ENCODE measurements around the gene DEFB121.

GRCh38 chr20:31406115-31406514 lies at the start of gene DEFB121:
- TF ChIP-seq EZH2 (IDR thresholded peaks at IDR 0.05; ENCODE audit: low read depth, unreplicated experiment): no peak
- TF ChIP-seq, protein P1, sequence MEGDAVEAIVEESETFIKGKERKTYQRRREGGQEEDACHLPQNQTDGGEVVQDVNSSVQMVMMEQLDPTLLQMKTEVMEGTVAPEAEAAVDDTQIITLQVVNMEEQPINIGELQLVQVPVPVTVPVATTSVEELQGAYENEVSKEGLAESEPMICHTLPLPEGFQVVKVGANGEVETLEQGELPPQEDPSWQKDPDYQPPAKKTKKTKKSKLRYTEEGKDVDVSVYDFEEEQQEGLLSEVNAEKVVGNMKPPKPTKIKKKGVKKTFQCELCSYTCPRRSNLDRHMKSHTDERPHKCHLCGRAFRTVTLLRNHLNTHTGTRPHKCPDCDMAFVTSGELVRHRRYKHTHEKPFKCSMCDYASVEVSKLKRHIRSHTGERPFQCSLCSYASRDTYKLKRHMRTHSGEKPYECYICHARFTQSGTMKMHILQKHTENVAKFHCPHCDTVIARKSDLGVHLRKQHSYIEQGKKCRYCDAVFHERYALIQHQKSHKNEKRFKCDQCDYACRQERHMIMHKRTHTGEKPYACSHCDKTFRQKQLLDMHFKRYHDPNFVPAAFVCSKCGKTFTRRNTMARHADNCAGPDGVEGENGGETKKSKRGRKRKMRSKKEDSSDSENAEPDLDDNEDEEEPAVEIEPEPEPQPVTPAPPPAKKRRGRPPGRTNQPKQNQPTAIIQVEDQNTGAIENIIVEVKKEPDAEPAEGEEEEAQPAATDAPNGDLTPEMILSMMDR (conservative IDR thresholded peaks at IDR 0.05; ENCODE audit: low read depth in 2 of 2): no peak
- TF ChIP-seq POLR2AphosphoS5 (IDR thresholded peaks at IDR 0.05; ENCODE audit: low read depth): no peak
- TF ChIP-seq JUNB (IDR thresholded peaks at IDR 0.05; ENCODE audit: unreplicated experiment): no peak
- TF ChIP-seq, protein P2, sequence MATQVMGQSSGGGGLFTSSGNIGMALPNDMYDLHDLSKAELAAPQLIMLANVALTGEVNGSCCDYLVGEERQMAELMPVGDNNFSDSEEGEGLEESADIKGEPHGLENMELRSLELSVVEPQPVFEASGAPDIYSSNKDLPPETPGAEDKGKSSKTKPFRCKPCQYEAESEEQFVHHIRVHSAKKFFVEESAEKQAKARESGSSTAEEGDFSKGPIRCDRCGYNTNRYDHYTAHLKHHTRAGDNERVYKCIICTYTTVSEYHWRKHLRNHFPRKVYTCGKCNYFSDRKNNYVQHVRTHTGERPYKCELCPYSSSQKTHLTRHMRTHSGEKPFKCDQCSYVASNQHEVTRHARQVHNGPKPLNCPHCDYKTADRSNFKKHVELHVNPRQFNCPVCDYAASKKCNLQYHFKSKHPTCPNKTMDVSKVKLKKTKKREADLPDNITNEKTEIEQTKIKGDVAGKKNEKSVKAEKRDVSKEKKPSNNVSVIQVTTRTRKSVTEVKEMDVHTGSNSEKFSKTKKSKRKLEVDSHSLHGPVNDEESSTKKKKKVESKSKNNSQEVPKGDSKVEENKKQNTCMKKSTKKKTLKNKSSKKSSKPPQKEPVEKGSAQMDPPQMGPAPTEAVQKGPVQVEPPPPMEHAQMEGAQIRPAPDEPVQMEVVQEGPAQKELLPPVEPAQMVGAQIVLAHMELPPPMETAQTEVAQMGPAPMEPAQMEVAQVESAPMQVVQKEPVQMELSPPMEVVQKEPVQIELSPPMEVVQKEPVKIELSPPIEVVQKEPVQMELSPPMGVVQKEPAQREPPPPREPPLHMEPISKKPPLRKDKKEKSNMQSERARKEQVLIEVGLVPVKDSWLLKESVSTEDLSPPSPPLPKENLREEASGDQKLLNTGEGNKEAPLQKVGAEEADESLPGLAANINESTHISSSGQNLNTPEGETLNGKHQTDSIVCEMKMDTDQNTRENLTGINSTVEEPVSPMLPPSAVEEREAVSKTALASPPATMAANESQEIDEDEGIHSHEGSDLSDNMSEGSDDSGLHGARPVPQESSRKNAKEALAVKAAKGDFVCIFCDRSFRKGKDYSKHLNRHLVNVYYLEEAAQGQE (IDR thresholded peaks at IDR 0.05; ENCODE audit: unreplicated experiment): no peak
